Measurements from ENCODE around the gene FBXW12.

DNA sequence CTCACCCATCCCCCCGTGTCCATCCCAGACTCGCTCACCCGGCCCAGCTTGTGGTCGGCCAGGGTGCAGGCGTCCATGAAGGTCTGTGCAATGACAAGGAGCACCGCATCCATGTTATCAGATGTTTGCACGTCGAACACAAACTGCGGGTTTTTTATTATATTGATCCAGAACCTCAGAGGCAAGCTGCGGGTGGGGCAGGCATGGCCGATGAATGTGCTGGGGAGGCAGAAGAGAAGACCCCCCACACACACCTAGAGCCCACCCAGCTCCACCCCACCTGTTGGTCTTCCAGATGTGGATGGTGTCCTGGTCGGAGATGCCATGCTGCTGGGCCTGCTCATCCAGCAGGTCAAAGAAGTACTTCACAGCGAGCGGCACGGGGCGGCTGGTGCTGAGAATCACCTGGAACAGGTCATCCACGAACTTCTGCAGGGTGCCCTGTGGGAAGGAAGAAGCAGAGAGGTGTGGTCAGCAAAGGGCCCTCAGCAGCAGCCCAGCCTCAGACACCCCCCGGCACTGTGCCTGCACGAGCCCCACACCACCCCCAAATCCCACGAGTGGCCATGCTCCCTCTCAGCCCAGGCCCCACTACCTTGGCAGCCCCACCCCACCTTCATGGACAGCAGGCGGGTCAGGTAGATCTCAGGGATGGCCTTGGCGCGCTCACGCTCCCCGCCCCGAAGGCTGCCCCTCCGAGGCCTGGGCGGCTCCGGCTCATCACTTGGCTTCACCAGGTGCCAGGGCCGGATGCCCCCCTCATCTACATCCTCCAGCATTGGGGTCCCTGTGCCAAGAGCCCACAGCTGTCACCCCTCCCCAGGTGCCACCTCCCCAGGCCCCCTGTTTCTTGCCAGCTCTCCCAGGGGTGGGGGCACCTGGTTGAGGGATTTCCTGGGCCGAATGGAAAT, 37.5 kb downstream of the FBXW12 start:
- TF ChIP-seq, protein P1, sequence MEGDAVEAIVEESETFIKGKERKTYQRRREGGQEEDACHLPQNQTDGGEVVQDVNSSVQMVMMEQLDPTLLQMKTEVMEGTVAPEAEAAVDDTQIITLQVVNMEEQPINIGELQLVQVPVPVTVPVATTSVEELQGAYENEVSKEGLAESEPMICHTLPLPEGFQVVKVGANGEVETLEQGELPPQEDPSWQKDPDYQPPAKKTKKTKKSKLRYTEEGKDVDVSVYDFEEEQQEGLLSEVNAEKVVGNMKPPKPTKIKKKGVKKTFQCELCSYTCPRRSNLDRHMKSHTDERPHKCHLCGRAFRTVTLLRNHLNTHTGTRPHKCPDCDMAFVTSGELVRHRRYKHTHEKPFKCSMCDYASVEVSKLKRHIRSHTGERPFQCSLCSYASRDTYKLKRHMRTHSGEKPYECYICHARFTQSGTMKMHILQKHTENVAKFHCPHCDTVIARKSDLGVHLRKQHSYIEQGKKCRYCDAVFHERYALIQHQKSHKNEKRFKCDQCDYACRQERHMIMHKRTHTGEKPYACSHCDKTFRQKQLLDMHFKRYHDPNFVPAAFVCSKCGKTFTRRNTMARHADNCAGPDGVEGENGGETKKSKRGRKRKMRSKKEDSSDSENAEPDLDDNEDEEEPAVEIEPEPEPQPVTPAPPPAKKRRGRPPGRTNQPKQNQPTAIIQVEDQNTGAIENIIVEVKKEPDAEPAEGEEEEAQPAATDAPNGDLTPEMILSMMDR (IDR thresholded peaks at IDR 0.05; ENCODE audit: insufficient read depth, low read length, poor library complexity, severe bottlenecking) = no peak
- TF ChIP-seq EZH2phosphoT487 (conservative IDR thresholded peaks at IDR 0.05; ENCODE audit: low read length) = no peak

All from SU-DHL-6 (cell line).